MCF 10A (cell line): ENCODE measurements around the gene DGUOK. TPM values are rescaled to one million over a fixed set of nuclear protein-coding genes. Genes with fewer than 3 reads are reported as not detected.
A peak's percentile ranks its signal among the peaks of the same experiment; 100 is the strongest.

Experiments used
- BruUV-seq: library from RNA; stranded (reverse); fragments of 400-500 nt; replicated peaks from 2 replicates; lab custom pipeline; 2021; lab: Mats Ljungman, UMichigan
- CTCF ChIA-PET: fragments of 300-600 bp; sonication (Branson Sonifier 250); formaldehyde crosslinking; extraction: SDS; loops from one replicate; lab custom pipeline; 2021; ENCODE audit warnings: antibody characterized with exemption, inconsistent platforms; lab: Yijun Ruan, JAX
- POLR2A ChIA-PET: fragments of 300-600, 350-650 bp; sonication (Branson Sonifier 250); formaldehyde crosslinking; extraction: SDS; loops from one replicate; lab custom pipeline; 2020; ENCODE audit warnings: antibody characterized with exemption, inconsistent platforms; lab: Yijun Ruan, JAX
- DNase-seq: peaks from one replicate; pipeline ENCODE4 v3.0.0-alpha.2; 2018; ENCODE audit not compliant: unreplicated experiment
- H3K27ac Mint-ChIP-seq: one replicate; pipeline ENCODE4 v1.8.0; 2022; ENCODE audit warnings: mild to moderate bottlenecking, low read depth, mixed read lengths; ENCODE audit not compliant: unreplicated experiment
- H3K27me3 Mint-ChIP-seq: one replicate; pipeline ENCODE4 v1.8.0; 2022; ENCODE audit warnings: mixed read lengths; ENCODE audit not compliant: insufficient read depth, unreplicated experiment
- H3K36me3 Mint-ChIP-seq: one replicate; pipeline ENCODE4 v1.8.0; 2022; ENCODE audit warnings: mild to moderate bottlenecking, moderate library complexity, mixed read lengths; ENCODE audit not compliant: insufficient read depth, unreplicated experiment
- H3K4me1 Mint-ChIP-seq: one replicate; pipeline ENCODE4 v1.8.0; 2022; ENCODE audit warnings: mixed read lengths; ENCODE audit not compliant: insufficient read depth, unreplicated experiment
- H3K4me3 Mint-ChIP-seq: one replicate; pipeline ENCODE4 v1.8.0; 2022; ENCODE audit warnings: mild to moderate bottlenecking, moderate library complexity, mixed read lengths; ENCODE audit not compliant: unreplicated experiment
- H3K9me3 Mint-ChIP-seq: one replicate; pipeline ENCODE4 v1.8.0; 2022; ENCODE audit warnings: mixed read lengths; ENCODE audit not compliant: unreplicated experiment
- intact Hi-C: fragments of 100-400 bp; cut with micrococcal nuclease; formaldehyde crosslinking; loops from 2 replicates; pipeline ENCODE4 v1.14.1; 2022
- total RNA-seq: library from RNA; stranded (reverse); gene quantifications from 2 replicates; pipeline ENCODE4 v1.2.3, GENCODE V29; 2022
- TF ChIP-seq, protein P1 (sequence below): fragments of 200-600 bp; IDR thresholded peaks from one replicate; pipeline ENCODE4 v1.8.0; 2022; ENCODE audit warnings: antibody characterized with exemption, mild to moderate bottlenecking; ENCODE audit not compliant: unreplicated experiment

The DGUOK gene
- total RNA-seq, 1 experiment from 2014 or later = 92.3 TPM

DNA sequence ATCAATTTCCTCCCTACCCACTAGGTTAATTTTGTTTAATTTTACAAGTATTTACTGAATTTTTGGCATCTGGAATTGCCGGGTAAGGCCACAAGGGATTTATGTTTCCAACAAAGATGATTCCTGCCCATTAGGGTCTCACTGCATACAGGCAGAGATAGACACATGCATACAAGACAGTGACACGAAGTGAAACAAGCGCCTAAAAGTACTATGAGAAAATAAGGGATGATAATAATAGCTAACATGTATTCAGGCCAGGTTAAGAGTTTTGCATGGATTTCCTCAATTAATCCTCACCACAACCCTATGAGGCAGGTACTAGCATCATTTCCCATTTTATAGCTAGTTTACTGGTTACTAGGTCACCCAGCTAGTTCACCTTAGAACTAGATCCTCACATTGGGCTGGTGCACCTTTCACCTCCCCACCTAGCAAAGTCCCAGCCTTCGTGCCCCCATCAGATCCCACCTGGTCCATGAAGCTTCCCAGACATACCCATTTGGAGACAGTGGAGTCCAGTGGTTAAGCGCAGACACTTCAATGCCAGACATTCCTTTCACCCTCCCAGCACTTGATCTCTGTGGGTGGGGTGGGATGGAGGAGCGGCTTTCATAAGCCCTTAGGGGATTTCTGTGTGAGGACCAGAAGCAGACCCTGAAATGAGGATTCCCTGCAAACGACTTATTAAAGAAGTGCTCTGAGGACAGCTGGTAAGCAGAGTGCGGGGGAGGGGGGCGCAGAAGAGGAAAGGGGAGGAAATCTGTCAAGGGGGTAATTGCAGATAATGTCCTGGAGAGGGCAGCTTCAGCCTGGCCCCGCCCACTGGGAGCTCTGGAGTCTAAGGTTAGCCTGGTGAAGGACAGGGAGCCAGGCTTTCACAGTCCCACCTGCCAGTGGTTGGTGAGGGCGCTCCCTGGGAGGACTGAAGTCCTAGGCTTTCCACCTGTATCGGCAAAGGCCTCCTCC, 5.8 kb upstream of the DGUOK start:
- POLR2A ChIA-PET = interaction anchor here (0.6 to 1.3 kb wide), 2 partner anchors 92 to 257 kb away, joined by 3 to 6 read pairs; partner anchors contain the start of gene STAMBP
- Mint-ChIP-seq H3K9me3 (no peaks in the 10 kb centered on the region), H3K27ac (no peak overlapping the region), H3K36me3 (no peaks in the 10 kb centered on the region), H3K4me1 (peaks cover under 1% of the 10 kb centered on the region), H3K4me3 (no peak overlapping the region), H3K27me3 (no peaks in the 10 kb centered on the region)
- CTCF ChIA-PET = interaction anchor here (1.1 kb wide), 1 partner anchor 10 kb away, joined by 3 read pairs; no protein-coding TSS in a partner anchor
- intact Hi-C loops = no loop called here
- TF ChIP-seq, protein P1, sequence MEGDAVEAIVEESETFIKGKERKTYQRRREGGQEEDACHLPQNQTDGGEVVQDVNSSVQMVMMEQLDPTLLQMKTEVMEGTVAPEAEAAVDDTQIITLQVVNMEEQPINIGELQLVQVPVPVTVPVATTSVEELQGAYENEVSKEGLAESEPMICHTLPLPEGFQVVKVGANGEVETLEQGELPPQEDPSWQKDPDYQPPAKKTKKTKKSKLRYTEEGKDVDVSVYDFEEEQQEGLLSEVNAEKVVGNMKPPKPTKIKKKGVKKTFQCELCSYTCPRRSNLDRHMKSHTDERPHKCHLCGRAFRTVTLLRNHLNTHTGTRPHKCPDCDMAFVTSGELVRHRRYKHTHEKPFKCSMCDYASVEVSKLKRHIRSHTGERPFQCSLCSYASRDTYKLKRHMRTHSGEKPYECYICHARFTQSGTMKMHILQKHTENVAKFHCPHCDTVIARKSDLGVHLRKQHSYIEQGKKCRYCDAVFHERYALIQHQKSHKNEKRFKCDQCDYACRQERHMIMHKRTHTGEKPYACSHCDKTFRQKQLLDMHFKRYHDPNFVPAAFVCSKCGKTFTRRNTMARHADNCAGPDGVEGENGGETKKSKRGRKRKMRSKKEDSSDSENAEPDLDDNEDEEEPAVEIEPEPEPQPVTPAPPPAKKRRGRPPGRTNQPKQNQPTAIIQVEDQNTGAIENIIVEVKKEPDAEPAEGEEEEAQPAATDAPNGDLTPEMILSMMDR = peak; percentile 15
- peak; percentile 50 for DNase-seq
- BruUV-seq = no TSS peak

DNA sequence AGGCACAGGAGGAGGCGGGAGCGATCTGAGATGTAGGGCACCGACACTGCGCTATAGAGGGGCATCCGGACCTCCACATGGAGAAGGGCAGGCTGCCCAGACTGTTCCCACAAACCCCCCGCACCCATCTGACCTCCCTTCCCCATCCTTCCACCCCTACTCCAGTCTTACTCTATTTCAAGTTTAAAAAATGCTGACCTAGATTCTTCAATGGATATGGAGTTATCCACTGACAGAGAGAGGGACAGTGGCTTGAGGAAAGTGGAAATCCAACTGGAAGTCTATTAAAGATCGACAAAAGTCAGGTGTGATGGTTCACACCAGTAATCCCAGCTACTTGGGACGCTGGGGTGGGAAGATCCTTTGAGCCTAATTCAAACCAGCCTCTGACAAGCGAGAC, 5.1 kb upstream of the DGUOK start:
- no peak for DNase-seq
- no peaks in the 10 kb centered on the region for H3K36me3 Mint-ChIP-seq
- H3K4me1 Mint-ChIP-seq = peaks cover 6% of the 10 kb centered on the region
- POLR2A ChIA-PET = no interaction called here
- no peak overlapping the region for H3K27ac Mint-ChIP-seq
- intact Hi-C loops = no loop called here
- no peaks in the 10 kb centered on the region for H3K27me3 Mint-ChIP-seq
- no TSS peak for BruUV-seq
- no peaks in the 10 kb centered on the region for H3K9me3 Mint-ChIP-seq
- CTCF ChIA-PET = no interaction called here
- H3K4me3 Mint-ChIP-seq = no peak overlapping the region
- TF ChIP-seq, protein P1 = no peak

DNA sequence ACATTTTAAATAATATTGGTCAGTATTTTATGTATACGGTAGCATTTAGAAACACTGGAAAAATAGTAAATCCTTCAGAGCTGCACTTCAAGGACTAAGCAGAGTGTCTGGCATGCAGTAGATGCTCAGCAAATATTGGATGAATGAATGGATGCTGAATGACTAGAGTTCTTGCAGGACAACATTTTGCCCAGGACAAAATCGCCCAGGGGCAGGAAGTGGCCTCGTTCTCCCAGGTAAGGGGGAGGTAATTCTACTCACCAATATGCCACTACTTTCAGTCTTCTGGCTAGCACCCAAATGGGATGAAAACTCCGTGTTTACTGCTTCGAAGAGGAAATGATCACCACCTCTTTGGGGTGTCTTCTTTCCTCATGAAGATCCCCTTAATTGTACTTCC, 4.0 kb upstream of the DGUOK start:
- Mint-ChIP-seq H3K4me3 (no peak overlapping the region), H3K36me3 (no peaks in the 10 kb centered on the region), H3K4me1 (peaks cover 7% of the 10 kb centered on the region), H3K27me3 (no peaks in the 10 kb centered on the region), H3K27ac (no peak overlapping the region), H3K9me3 (no peaks in the 10 kb centered on the region)
- ChIA-PET CTCF (no interaction called here), POLR2A (no interaction called here)
- BruUV-seq = no TSS peak
- intact Hi-C loops = no loop called here
- no peak for DNase-seq
- TF ChIP-seq, protein P1 = no peak

DNA sequence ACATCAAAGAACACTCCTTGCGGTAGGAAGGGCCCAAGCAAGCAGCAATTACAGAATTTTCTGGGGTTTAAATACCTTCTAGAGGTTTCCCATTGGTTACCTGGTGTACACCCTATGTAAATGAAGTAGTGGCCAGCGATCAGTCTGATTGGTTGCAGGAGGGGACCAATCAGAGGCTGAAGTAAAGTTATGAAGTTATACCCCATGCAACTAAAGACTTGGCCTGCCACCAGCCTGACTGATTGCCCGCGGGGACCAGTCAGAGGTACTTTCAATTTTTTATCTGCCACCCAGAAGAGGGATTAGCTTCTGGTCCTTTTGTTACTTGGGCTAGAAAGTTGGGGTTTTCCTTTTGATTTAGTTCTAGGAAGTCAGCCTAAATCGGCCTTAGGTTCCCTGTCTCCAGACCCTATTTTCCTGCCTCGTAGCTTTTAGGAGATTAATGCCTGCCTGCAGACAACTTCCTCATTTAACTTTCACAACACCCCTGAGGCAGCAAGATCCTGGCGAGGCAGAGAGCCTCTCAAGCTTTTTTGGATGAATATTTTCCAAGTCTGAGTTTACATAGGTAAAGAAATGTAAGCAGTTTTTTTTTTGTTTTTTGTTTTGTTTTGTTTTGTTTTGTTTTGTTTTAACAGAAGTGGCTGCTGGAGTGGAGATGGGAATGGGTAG, 1.5 kb upstream of the DGUOK start:
- intact Hi-C loops = no loop called here
- CTCF ChIA-PET = interaction anchor here (0.5 to 0.7 kb wide), 5 partner anchors 10 to 195 kb away, joined by 3 to 4 read pairs (median 3); no protein-coding TSS in a partner anchor
- Mint-ChIP-seq H3K9me3 (no peaks in the 10 kb centered on the region), H3K36me3 (peaks cover 5% of the 10 kb centered on the region), H3K27me3 (no peaks in the 10 kb centered on the region), H3K4me3 (no peak overlapping the region), H3K27ac (no peak overlapping the region), H3K4me1 (peaks cover 32% of the 10 kb centered on the region)
- no peak for DNase-seq
- POLR2A ChIA-PET = interaction anchor here (0.6 to 1.7 kb wide), 19 partner anchors 8 to 605 kb away, joined by 3 to 7 read pairs (median 5); partner anchors contain the start of genes AUP1, HTRA2, MOB1A and STAMBP
- TF ChIP-seq, protein P1 = no peak
- BruUV-seq = no TSS peak
